ENCODE results near the gene CDH20. TPM values are rescaled to one million over a fixed set of nuclear protein-coding genes. Genes with fewer than 3 reads are reported as not detected.

Gene CDH20
- total and polyA plus RNA-seq, 2 of the 4 experiments (the other 2 are of a cell fraction): not detected

DNA sequence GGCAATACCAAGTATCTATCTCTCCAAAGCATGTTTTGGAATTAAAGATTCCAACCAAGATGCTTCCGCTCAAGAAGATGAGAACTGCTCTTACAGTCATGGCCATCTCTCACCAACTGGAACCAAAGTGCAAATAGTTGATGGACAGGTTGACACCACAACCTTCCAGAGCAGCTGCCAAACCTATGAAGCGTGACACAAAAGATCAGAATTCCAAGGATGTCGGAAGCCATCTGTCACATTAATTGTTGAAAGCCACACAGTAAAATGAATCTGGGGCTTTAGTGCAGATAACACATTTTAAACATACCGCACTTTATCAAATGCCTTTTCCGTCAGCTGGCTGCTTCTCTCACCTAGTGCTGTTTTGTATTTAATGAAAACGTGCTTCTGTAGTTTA, 195.7 kb downstream of the CDH20 start:
- Histone ChIP-seq H3K9me3 (ENCODE audit: control insufficient read depth, insufficient read depth, low read length) (no peaks in the 10 kb centered on the region), H2BK20ac (ENCODE audit: low read depth, low read length) (no peak overlapping the region), H2BK120ac (ENCODE audit: low read depth, low read length) (no peak overlapping the region), H3K14ac (replicated peaks; ENCODE audit: low read depth, low read length) (no peak overlapping the region), H3K56ac (ENCODE audit: extremely low read depth, insufficient read depth, low read length) (no peak overlapping the region), H2AK5ac (ENCODE audit: low read depth, low read length) (no peak overlapping the region), H3K79me1 (ENCODE audit: low read depth in 1 of 2, low read length in 2 of 2) (no peaks in the 10 kb centered on the region), H2AK9ac (replicated peaks; ENCODE audit: low read depth, low read length, poor library complexity) (no peak overlapping the region), H3K27ac (ENCODE audit: insufficient read depth, low read length) (no peak overlapping the region), H3K4ac (ENCODE audit: low read depth, low read length) (no peak overlapping the region), H3K18ac (ENCODE audit: low read depth, low read length) (no peak overlapping the region), H3K4me1 (ENCODE audit: control insufficient read depth, insufficient read depth, low read length) (no peaks in the 10 kb centered on the region), H3K27me3 (ENCODE audit: control insufficient read depth, insufficient read depth, low read length) (peaks cover 13% of the 10 kb centered on the region), H3K9ac (ENCODE audit: low read depth, low read length) (no peak overlapping the region), H4K91ac (ENCODE audit: insufficient read depth, low read depth, low read length) (no peak overlapping the region), H4K20me1 (ENCODE audit: insufficient read depth, low read length) (no peaks in the 10 kb centered on the region), H4K8ac (ENCODE audit: low read depth in 2 of 2, low read length in 2 of 2) (no peak overlapping the region), H3K4me2 (ENCODE audit: low read depth, low read length) (no peak overlapping the region), H3K23ac (ENCODE audit: low read depth, low read length) (no peak overlapping the region), H2AFZ (replicated peaks; ENCODE audit: low read length, poor library complexity) (no peak overlapping the region), H3K9me1 (ENCODE audit: insufficient read depth, low read length) (no peaks in the 10 kb centered on the region), H3K36me3 (ENCODE audit: control insufficient read depth, insufficient read depth, low read length) (no peaks in the 10 kb centered on the region), H3K4me3 (ENCODE audit: insufficient read depth, low read depth, low read length) (no peak overlapping the region), H2BK5ac (ENCODE audit: low read depth, low read length, poor library complexity, severe bottlenecking) (no peak overlapping the region), H2BK15ac (ENCODE audit: low read depth, low read length) (no peak overlapping the region), H4K5ac (ENCODE audit: low read depth, low read length) (no peak overlapping the region)
- 53% methylated on average over 2 of the region's 6 CpGs; no CpG with 5 or more reads in 1 of the 2 experiments for WGBS, 2 experiments (ENCODE audit: extremely low coverage in 2 of 2, insufficient read length in 1 of 2)
- in situ Hi-C loops (cut with MboI; ENCODE audit: low sequenced_read_pairs): no loop called here
- TF ChIP-seq MXI1 (IDR thresholded peaks at IDR 0.05; ENCODE audit: borderline replicate concordance, low read depth, low read length) (no peak), ELK1 (IDR thresholded peaks at IDR 0.05; ENCODE audit: borderline replicate concordance, low read depth, low read length) (no peak), CTCF (conservative IDR thresholded peaks at IDR 0.05; ENCODE audit: low read depth, low read length) (no peak), MAFK (IDR thresholded peaks at IDR 0.05; ENCODE audit: low read depth, low read length) (no peak)
- BruUV-seq (replicated peaks): no TSS peak
- dilution Hi-C loops (cut with HindIII; ENCODE audit: low sequenced_read_pairs, unreplicated experiment): no loop called here
- ChIA-PET CTCF (no interaction called here), POLR2A (ENCODE audit: unreplicated experiment) (no interaction called here)
- no peak for DNase-seq
- ATAC-seq (ENCODE audit: low read depth): no peak
- intact Hi-C loops (cut with micrococcal nuclease): no loop called here
